ENCODE data around the gene ADARB2.
"Not testable (repeated sequence)": the region's sequence is repeated elsewhere in the genome, so short reads cannot be mapped to it uniquely, and the experiment has no call there.

Gene ADARB2

GRCh38 chr10:1163204-1163660 is 574.1 kb downstream of the ADARB2 start:
- Mint-ChIP-seq H3K4me3 (no peak overlapping the region), H3K27me3 (no peaks in the 10 kb centered on the region)
- no peak for DNase-seq

GRCh38 chr10:1162481-1163203 is 574.7 kb downstream of the ADARB2 start:
- ATAC-seq, result no peak
- Mint-ChIP-seq H3K9me3 (peaks cover 0 to 4% of the 10 kb centered on the region in 2 donors), H3K4me3 (no peak overlapping the region), H3K4me1 (no peaks in the 10 kb centered on the region), H3K27ac (no peak overlapping the region), H3K27me3 (peaks cover under 1% of the 10 kb centered on the region)
- no peak for DNase-seq

More at GRCh38 chr10:1163204-1163660, 574.1 kb downstream of the ADARB2 start:
- Mint-ChIP-seq H3K9me3 (peaks cover 0 to 4% of the 10 kb centered on the region in 2 donors), H3K4me1 (no peaks in the 10 kb centered on the region), H3K27ac (no peak overlapping the region)
- no peak for ATAC-seq

- H3K4me1 Mint-ChIP-seq, H3K9me3 Mint-ChIP-seq, H3K27ac Mint-ChIP-seq, H3K4me3 Mint-ChIP-seq, DNase-seq, ATAC-seq: not testable (repeated sequence)
- H3K27me3 Mint-ChIP-seq, result peaks cover 11% of the 10 kb centered on the region
Observed at GRCh38 chr10:1161315-1161673, 576.0 kb downstream of the ADARB2 start.

GRCh38 chr10:1160561-1161314 is 576.6 kb downstream of the ADARB2 start:
- peaks cover 0 to 4% of the 10 kb centered on the region in 2 donors for H3K9me3 Mint-ChIP-seq
- ATAC-seq (no peak), DNase-seq (no peak)
- H3K4me1 Mint-ChIP-seq, result no peaks in the 10 kb centered on the region
- no peak overlapping the region for H3K4me3 Mint-ChIP-seq
- no peak overlapping the region for H3K27ac Mint-ChIP-seq
- H3K27me3 Mint-ChIP-seq, result peaks cover 11% of the 10 kb centered on the region

GRCh38 chr10:1159131-1160061 is 577.9 kb downstream of the ADARB2 start:
- Mint-ChIP-seq H3K27me3 (peaks cover 11% of the 10 kb centered on the region), H3K27ac (no peak overlapping the region), H3K4me1 (no peaks in the 10 kb centered on the region), H3K4me3 (no peak overlapping the region), H3K9me3 (no peaks in the 10 kb centered on the region)
- peak; percentile 22 for ATAC-seq
- DNase-seq, result no peak

- not testable (repeated sequence) for DNase-seq, H3K9me3 Mint-ChIP-seq, H3K27ac Mint-ChIP-seq, H3K4me1 Mint-ChIP-seq, H3K4me3 Mint-ChIP-seq, ATAC-seq
- peaks cover 18% of the 10 kb centered on the region for H3K27me3 Mint-ChIP-seq
Observed at GRCh38 chr10:1158536-1158935, 578.8 kb downstream of the ADARB2 start.

GRCh38 chr10:1158066-1158465 is 579.3 kb downstream of the ADARB2 start:
- Mint-ChIP-seq H3K4me3 (no peak overlapping the region), H3K27me3 (peaks cover 18% of the 10 kb centered on the region), H3K9me3 (no peaks in the 10 kb centered on the region), H3K27ac (no peak overlapping the region), H3K4me1 (peaks cover 6% of the 10 kb centered on the region)
- DNase-seq (no peak), ATAC-seq (no peak)

GRCh38 chr10:1157615-1157933 is 579.8 kb downstream of the ADARB2 start:
- no peak for ATAC-seq
- Mint-ChIP-seq H3K9me3 (no peaks in the 10 kb centered on the region), H3K4me1 (peaks cover 6% of the 10 kb centered on the region)

GRCh38 chr10:1156921-1157614 is 580.3 kb downstream of the ADARB2 start:
- Mint-ChIP-seq H3K4me1 (peaks cover 6% of the 10 kb centered on the region), H3K27ac (no peak overlapping the region), H3K9me3 (no peaks in the 10 kb centered on the region), H3K27me3 (peaks cover 18% of the 10 kb centered on the region), H3K4me3 (no peak overlapping the region)
- ATAC-seq, result no peak
- no peak for DNase-seq

More at GRCh38 chr10:1157615-1157933, 579.8 kb downstream of the ADARB2 start:
- H3K27me3 Mint-ChIP-seq, result peaks cover 18% of the 10 kb centered on the region
- DNase-seq, result no peak
- no peak overlapping the region for H3K4me3 Mint-ChIP-seq
- no peak overlapping the region for H3K27ac Mint-ChIP-seq

GRCh38 chr10:1156616-1156886 is 580.8 kb downstream of the ADARB2 start:
- H3K4me3 Mint-ChIP-seq, result no peak overlapping the region
- peak; percentile 8 for ATAC-seq
- DNase-seq, result no peak
- peak overlapping the region in 1 of 2 donors; percentile 43 for H3K27ac Mint-ChIP-seq
- H3K4me1 Mint-ChIP-seq, result peaks cover 6% of the 10 kb centered on the region
- peaks cover 18% of the 10 kb centered on the region for H3K27me3 Mint-ChIP-seq
- no peaks in the 10 kb centered on the region for H3K9me3 Mint-ChIP-seq

- H3K4me1 Mint-ChIP-seq, result peaks cover 6% of the 10 kb centered on the region
- H3K9me3 Mint-ChIP-seq, result no peaks in the 10 kb centered on the region
- H3K27me3 Mint-ChIP-seq, result peaks cover 18% of the 10 kb centered on the region
- no peak for DNase-seq
- no peak overlapping the region for H3K4me3 Mint-ChIP-seq
- ATAC-seq, result peak; percentile 63
- peak overlapping the region in 1 of 2 donors; percentile 43 for H3K27ac Mint-ChIP-seq
Observed at GRCh38 chr10:1155791-1156615, 581.3 kb downstream of the ADARB2 start.

- no peak overlapping the region for H3K27ac Mint-ChIP-seq
- H3K27me3 Mint-ChIP-seq, result peaks cover 18% of the 10 kb centered on the region
- H3K9me3 Mint-ChIP-seq, result no peaks in the 10 kb centered on the region
- no peak overlapping the region for H3K4me3 Mint-ChIP-seq
- H3K4me1 Mint-ChIP-seq, result peaks cover 9% of the 10 kb centered on the region
- ATAC-seq, result no peak
- no peak for DNase-seq
Observed at GRCh38 chr10:1154531-1155295, 582.6 kb downstream of the ADARB2 start.

- no peak for DNase-seq
- H3K4me3 Mint-ChIP-seq, result no peak overlapping the region
- H3K9me3 Mint-ChIP-seq, result no peaks in the 10 kb centered on the region
- H3K27ac Mint-ChIP-seq, result no peak overlapping the region
- peaks cover 13% of the 10 kb centered on the region for H3K4me1 Mint-ChIP-seq
- H3K27me3 Mint-ChIP-seq, result peaks cover 18% of the 10 kb centered on the region
- ATAC-seq, result no peak
Observed at GRCh38 chr10:1153805-1154351, 583.4 kb downstream of the ADARB2 start.

Data from stimulated activated naive CD8-positive, alpha-beta T cell treated with anti-CD3 and anti-CD28 coated beads, Interleukin-15, amount 100 ng/mL, for 72 hours (primary cell).